Astrocyte (in vitro differentiated cells and primary cell): ENCODE results near the gene RAP1GAP.

Source experiments
- EZH2 ChIP-seq: IDR thresholded peaks from 2 replicates; pipeline ENCODE4 v1.6.1; 2012; ENCODE audit warnings: mild to moderate bottlenecking, low read length, inconsistent platforms; ENCODE audit not compliant: insufficient read depth
- TF ChIP-seq, protein P1 (sequence below): IDR thresholded peaks from 2 replicates; pipeline ENCODE4 v1.5.1; 2011; ENCODE audit warnings: low read depth, mild to moderate bottlenecking, inconsistent platforms, low read length, moderate library complexity; ENCODE audit not compliant: insufficient read depth

DNA sequence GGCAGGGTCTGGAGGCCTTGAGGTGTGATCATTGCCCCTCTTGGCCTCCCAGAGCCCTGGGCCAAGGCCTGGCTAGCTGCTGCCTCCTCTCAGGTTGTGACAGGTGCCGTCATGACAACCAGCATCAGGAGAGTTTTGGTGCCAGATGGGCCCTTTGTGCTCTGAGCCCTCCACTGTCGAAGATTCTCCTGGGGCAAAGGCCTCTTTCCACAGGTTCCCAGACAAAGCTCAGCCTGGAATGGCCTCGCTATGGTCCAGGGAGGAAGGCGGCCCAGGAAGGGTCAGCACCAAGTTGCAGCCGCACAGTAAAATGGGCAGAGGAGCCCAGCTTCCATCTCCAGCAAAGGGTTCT is 81.6 kb downstream of the RAP1GAP start:
- TF ChIP-seq, protein P1, sequence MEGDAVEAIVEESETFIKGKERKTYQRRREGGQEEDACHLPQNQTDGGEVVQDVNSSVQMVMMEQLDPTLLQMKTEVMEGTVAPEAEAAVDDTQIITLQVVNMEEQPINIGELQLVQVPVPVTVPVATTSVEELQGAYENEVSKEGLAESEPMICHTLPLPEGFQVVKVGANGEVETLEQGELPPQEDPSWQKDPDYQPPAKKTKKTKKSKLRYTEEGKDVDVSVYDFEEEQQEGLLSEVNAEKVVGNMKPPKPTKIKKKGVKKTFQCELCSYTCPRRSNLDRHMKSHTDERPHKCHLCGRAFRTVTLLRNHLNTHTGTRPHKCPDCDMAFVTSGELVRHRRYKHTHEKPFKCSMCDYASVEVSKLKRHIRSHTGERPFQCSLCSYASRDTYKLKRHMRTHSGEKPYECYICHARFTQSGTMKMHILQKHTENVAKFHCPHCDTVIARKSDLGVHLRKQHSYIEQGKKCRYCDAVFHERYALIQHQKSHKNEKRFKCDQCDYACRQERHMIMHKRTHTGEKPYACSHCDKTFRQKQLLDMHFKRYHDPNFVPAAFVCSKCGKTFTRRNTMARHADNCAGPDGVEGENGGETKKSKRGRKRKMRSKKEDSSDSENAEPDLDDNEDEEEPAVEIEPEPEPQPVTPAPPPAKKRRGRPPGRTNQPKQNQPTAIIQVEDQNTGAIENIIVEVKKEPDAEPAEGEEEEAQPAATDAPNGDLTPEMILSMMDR, result no peak
- TF ChIP-seq EZH2, result no peak
